NOMO-1 treated with dmso at 0.1 percent for 144 hours (cell line): ENCODE data around the gene RHBDF2.
"Not testable (repeated sequence)": the region's sequence is repeated elsewhere in the genome, so short reads cannot be mapped to it uniquely, and the experiment has no call there.

Experiments
- DNase-seq: peaks from one replicate; lab custom pipeline; 2025; ENCODE audit not compliant: unreplicated experiment; lab: John Stamatoyannopoulos, UW

Gene RHBDF2

GRCh38 chr17:76525513-76525833, 24.2 kb upstream of the RHBDF2 start:
- not testable (repeated sequence) for DNase-seq

DNA sequence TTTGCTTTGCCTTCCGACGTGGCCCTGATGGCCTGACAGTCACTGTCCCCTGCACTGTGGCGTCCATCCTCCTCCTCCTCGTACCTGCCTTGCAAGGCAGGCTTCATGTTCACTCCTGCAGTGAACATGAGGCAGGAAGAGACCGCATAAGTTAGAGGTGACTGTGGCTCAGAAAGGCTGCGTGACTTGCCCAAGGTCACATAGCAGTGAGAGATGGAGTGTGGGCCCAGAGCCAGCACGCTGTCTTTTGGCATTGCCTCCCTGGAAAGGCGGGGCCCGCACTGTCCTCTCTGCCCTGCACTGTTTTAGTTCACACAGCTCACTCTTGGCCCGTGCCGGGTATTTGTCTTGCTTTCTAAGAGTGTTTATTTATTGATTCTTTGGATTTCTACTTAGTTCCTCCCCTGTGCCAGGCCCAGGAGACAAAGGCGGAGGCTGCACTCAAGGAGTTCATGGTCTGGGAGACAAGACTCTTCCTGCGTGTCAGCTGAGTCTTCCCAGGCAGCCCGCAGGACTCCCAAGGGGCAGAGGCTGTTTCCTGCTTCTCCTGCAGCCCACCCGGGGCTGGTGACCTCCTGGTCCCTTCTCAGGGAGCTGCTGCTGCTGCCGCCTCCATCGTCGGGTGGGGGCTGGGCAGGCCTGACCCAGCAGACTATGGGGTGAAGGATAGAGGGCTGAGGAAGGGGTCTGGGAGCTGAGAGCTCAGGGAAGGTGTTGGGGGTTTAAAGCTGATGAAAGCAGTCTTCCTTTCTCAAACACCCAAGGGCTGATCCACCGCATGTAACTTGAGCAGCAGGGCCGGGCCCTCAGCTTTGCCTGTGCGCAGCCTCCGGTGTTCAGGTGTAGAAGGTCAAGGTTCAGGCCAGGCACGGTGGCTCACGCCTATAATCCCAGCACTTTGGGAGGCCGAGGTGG, 23.6 kb upstream of the RHBDF2 start:
- no peak for DNase-seq

DNA sequence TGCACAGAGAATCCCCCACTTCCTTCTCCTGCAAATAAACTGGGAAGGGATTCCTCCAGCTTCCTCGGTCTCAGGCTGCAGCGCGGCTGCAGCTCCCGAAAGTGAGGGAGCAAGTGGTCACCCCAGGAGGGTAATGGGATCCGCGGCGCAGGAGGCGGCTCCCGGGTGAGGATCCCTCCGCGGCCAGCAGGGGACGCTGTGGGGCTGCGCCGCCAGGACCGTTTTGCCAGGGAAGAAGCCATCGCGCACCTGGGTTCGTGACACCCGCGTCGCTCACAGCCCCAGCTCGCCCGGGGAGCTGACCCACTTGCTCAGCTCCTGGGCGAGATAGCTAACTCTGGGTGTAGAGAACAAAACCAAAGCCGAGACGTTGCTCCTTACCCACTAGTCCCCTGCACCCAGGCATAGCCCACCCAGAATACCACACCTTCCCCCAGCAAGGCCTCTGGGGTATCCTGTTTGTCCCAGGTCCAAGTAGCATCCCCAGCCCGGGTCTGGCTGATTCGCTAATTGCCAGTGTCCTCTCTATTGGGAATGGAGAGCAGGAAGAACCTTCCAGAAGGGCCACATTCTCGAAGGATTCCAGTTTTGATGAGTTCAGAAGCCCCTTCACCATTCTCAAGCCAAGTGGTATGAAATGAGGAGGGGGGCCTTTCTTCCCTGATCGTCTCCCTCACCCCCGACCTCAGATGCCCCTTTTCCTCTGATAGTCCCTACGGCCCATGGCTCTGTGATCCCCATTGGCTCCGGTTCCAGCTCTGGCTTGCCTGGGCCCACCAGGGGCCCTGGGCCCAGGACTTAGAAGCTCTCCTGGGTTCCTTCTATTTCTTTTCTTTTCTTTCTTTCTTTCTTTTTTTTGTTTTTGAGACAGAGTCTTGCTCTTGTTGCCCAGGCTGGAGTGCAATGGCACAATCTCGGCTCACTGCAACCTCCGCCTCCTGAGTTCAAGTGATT, 22.1 kb upstream of the RHBDF2 start:
- peak; percentile 57 for DNase-seq

DNA sequence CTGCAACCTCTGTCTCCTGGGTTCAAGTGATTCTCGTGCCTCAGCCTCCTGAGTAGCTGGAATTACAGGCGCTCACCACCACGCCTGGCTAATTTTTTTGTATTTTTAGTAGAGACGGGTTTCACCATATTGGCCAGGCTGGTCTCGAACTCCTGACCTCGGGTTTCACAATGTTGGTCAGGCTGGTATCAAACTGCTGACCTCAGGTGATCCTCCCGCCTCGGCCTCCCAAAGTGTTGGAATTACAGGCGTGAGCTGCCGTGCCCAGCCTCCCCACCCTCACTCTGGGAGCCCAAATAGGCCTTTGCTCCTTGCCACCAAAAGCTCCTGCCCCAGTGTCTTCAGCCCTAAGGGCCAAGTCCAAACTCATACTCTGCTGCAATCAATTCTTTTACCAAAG, 20.5 kb upstream of the RHBDF2 start:
- DNase-seq: not testable (repeated sequence)

- DNase-seq: no peak
Measured at GRCh38 chr17:76521262-76521661, 20.0 kb upstream of the RHBDF2 start.

- DNase-seq: no peak
Measured at GRCh38 chr17:76519048-76519966, 18.1 kb upstream of the RHBDF2 start.

- DNase-seq: no peak
Measured at GRCh38 chr17:76517638-76518038, 16.4 kb upstream of the RHBDF2 start.

DNA sequence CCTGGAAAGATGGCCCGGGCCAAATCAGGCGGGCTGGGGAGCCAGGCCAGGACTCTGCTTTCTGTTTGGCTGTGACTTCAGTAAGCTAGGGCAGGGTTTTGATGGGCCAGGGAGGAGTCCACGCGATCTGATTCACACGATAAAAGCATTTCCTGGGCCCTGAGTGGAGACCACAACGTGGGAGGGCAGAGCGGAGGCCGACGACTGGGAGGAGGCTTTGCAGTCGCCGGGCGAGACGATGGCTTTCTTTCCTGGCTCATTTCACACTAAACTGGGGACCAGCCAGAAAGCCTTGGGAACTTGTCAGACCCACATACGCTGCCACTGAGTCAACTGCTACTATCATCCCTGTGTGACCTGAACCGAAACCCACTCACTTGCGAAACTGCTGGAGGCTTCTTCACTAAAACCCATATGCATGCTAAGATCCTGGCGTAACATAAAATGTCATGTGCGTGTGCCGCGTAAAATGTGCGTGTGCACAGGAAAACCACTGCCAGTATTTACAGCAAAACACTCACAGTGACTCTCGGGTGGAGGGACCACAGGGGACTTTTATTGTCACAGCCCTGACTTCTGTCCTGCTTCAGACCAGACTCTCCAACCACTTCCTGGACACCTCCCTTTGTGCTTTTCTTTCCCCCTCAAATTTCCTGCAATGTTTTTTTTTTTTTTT, 14.2 kb upstream of the RHBDF2 start:
- DNase-seq: no peak

DNA sequence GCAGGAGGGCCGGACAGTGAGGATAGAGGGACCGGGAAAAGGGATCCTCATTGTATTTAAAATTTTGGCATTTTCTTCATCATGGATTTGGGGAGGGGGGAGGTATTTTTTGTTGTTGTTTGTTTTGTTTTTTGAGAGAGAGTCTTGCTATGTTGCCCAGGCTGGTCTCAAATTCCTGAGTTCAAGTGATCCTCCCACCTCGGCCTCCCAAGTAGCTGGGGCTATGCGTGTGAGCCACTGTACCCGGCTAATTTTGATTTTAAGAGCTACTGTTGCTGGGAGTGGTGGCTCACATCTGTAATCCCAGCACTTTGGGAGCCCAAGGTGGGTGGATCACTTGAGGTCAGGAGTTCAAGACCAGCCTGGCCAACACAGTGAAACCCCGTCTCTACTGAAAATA, 13.1 kb upstream of the RHBDF2 start:
- not testable (repeated sequence) for DNase-seq

DNA sequence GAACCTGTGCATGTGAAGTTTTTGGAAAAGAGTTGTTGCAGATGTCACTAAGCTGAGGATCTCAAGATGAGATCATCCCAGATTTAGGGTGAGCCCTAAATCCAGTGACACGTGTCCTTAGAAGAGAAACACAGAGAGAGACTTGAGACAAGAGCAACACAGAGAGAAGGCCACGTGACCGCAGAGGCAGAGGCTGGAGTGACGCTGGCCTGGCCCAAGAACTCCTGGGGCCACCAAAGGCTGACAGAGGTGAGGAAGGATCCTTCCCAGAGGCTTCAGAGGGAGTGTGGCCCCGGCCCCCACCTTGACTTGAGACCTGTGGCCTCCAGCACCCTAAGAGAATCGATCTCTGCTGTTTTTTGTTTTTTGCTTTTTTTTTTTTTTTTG, 12.1 kb upstream of the RHBDF2 start:
- no peak for DNase-seq

DNA sequence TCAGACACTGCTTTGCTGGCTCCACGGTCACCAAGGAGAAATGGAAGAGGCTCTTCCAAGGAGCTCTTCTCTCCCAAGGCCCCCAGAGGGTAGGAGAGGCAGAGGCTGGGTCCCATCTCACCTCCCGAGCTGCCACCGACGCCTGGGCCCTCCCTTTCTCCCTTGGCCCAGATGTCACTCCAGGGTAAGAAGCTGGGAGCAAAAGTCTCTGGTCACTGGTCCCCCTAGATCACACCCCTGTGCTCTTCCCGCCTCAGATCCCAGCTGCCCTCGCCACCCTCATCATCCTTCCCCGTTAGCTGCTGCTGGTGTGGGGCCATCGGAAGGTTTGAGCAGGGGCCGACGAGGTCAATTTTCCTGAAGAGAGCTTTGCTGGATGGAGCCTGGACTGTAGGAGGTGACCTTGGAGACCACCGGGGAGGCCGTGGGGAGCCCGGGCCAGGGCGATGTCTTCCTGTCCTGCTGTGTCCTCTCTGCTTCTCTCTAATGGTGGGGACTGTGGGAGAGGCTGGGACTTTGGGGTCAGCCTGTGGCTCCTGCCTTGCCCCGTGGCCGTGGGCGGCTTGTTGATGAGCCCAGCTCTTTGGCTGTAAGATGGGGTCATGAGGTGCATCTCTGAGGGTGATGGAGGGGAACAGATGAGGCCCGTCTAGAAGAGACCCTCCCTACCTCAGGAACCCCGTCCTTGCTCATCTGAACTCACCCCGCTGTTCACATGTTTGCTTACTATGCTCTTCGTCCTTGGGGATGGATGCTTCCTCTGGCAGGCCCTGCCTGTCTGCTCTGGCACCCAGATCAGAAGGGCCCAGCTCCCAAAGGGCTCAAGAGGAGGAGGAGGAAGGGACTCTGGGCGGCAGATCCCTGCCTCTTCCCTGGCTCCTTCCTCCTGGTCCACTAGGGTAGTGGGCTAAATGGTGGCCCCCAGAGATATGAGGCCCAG, 11.4 kb upstream of the RHBDF2 start:
- no peak for DNase-seq

DNA sequence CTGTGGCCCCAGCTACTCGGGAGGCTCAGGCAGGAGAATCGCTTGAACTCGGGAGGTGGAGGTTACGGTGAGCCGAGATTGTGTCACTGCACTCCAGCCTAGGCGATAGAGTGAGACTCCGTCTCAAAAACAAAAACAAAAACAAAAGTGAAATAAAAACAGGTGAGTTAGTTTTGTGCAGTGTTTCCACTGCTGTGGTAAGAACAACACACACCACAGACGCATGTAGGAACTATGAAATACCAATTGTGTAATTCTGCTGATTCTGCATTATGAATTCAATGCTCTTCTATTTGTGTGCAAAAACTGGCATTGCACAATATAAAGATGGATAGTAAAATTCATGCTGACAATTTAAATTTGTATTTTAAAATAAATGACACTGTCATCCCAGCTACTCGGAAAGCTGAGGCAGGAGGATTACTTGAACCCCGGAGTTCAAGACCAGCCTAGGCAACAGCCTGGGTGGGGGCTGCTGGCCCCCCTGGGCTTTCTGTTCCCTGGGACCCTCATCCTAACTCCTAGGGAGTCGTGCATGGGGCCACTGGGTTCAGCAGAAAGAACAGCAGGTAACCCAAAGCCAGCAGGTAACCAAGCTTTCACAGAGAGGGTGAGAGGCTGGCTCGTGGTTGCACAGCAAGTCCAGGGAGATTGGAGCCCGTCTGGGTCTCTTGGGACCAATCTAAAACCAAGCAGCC, 10.6 kb upstream of the RHBDF2 start:
- DNase-seq: no peak

DNA sequence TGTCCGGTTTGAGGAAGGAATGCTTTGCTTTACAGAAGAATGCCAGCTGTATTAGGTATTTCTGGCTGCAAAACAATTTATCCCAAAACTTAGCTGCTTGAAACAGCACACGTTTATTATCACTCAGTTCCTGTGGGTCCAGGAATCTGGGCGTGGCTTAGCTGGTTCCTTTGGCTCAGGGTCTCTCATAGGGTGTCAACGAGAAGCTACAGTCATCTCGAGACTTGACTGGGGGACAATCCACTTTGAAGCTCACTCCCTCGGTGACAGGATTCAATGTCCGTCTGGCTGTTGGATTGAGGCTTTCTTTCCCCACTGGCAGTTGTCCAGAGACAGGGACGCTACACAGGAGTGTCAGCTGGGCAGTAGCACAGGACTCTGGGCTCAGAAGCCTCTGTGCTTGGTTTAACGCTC, 9.6 kb upstream of the RHBDF2 start:
- DNase-seq: no peak

- not testable (repeated sequence) for DNase-seq
Measured at GRCh38 chr17:76508472-76509063, 7.3 kb upstream of the RHBDF2 start.

DNA sequence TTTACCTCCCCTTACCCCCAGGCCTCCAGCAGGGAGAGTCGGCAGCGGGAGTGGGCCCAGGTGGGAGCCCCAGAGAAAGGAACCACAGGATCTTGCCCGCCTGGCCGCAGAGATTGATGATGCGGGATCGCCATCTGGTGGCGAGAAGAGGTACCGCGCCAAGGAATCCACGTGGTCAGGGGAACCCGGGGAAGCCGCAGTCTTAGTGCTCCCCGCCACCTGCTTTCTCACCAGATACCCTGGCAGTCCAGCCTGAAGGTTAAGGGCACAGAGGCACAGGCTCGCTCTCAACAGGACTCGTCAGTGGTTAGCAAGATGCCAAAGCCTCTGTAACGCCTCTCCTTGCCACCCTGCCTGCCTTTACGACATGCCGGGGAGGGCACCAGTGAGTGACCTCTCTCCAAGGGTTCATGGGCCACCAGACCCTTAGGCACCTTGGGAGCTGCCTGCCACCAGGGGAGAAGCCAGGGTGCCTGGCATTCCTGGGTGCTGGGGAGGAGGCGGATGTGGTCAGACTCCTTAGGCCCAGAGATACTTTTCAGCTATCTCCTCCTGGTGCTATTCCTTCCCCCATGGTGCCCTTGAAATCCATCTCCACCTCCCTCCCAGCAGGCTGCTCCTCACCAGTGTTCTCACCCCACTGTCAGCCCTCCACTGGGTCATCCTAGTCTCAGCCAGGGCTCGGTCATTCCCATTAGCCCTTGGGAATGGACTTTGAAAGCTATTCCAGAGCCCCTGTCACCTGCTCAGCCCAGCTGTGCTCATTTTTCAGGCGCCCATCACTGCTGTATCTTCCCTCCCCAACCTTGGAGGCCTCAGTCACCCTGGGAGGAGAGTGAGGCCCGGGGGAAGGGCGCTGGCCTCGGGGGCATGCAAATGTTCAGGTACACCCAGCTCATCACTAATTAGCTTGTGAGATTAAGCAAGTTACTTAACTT, 5.5 kb upstream of the RHBDF2 start:
- peak; percentile 55 for DNase-seq

GRCh38 chr17:76504117-76504516, 2.9 kb upstream of the RHBDF2 start:
- no peak for DNase-seq
